Muscle layer of colon (tissue), 2 donors: ENCODE measurements around the gene SMIM1.

ENCODE experiments used
- H3K27ac ChIP-seq: one replicate; pipeline ENCODE4 v1.7.0; 2013; ENCODE audit warnings: low read depth, mild to moderate bottlenecking, low read length, moderate library complexity
- H3K27me3 ChIP-seq, 2 donors: one replicate each; pipeline ENCODE4 v1.7.0; 2013; ENCODE audit warnings: low read length in 2 of 2, mild to moderate bottlenecking in 2 of 2; ENCODE audit not compliant: insufficient read depth in 2 of 2, control insufficient read depth in 1 of 2
- H3K36me3 ChIP-seq: one replicate; pipeline ENCODE4 v1.7.0; 2013; ENCODE audit warnings: mild to moderate bottlenecking, low read length; ENCODE audit not compliant: insufficient read depth
- H3K4me1 ChIP-seq: one replicate; pipeline ENCODE4 v1.7.0; 2013; ENCODE audit warnings: mild to moderate bottlenecking, low read length; ENCODE audit not compliant: insufficient read depth
- H3K4me3 ChIP-seq, 2 donors: one replicate each; pipeline ENCODE4 v1.7.0; 2013; ENCODE audit warnings: low read length in 2 of 2, low read depth in 1 of 2, mild to moderate bottlenecking in 1 of 2, moderate library complexity in 1 of 2
- H3K9ac ChIP-seq: one replicate; pipeline ENCODE4 v1.7.0; 2013; ENCODE audit warnings: low read length
- H3K9me3 ChIP-seq: one replicate; pipeline ENCODE4 v1.7.0; 2013; ENCODE audit warnings: mild to moderate bottlenecking, low read length
- donor health status: abdominal sarcoma.
- donor health status: Adenocarcinoma of cecum.

The SMIM1 gene

DNA sequence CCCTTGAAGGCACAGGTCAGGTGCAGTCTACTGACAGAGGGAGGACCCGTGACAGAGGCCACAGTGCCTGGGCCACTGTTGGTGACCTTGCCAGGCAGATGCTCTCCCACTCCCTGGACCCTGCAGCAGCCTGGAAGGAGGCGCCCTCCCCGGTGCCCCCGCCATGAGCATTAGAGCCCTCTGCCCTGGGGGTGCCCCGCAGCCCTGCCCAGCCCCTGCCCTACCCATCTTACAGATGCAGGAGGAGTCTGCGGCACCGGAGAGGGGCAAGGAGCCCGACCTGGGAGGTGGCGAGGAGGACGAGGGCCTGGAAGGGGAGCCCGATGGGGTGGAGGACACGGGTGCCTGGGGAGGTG, 9.7 kb upstream of the SMIM1 start:
- Histone ChIP-seq H3K9me3 (no peaks in the 10 kb centered on the region), H3K9ac (no peak overlapping the region), H3K36me3 (no peaks in the 10 kb centered on the region), H3K4me3 (no peak overlapping the region), H3K27me3 (peaks cover 0 to 23% of the 10 kb centered on the region in 2 donors), H3K4me1 (no peaks in the 10 kb centered on the region), H3K27ac (no peak overlapping the region)

DNA sequence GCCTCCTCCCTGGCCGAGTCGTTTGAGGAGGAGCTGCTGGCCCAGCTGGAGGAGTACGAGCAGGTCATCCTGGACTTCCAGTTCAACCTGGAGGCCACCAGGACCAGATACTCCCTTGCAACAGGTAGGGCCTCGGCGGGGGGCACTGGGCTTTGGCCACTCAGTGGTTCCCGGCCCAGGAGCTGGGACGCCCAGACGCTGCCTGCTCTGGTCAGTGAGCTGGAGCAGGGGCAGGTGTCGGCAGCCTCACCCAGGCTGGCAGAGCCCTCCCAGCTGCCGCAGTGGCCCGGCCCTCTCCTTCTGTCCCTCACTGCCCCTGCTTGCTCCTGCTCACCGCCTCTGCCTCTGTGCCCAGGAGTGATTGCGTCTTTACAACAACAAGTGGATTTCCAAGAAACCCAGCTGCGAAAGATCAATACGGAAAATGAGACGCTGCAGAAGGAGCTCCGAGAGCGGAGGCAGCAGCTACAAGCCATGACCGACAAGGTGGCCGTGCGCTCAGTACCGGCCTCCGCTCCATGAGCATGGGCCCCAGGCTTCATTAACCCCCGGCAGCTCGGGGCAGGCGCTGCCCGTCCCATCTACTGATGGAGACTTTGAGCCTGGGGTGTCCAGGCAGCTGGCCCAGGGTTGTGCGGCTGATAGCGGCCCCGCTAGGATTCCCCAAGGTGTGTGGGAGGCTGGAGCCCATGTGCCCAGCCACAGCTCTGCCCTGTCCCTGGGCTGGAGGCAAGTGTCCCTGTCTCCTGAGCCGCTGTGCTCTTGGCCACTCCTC, 9.0 kb upstream of the SMIM1 start:
- peaks cover 0 to 23% of the 10 kb centered on the region in 2 donors for H3K27me3 ChIP-seq
- no peak overlapping the region for H3K9ac ChIP-seq
- no peaks in the 10 kb centered on the region for H3K36me3 ChIP-seq
- no peaks in the 10 kb centered on the region for H3K4me1 ChIP-seq
- H3K4me3 ChIP-seq: no peak overlapping the region
- no peak overlapping the region for H3K27ac ChIP-seq
- H3K9me3 ChIP-seq: no peaks in the 10 kb centered on the region

DNA sequence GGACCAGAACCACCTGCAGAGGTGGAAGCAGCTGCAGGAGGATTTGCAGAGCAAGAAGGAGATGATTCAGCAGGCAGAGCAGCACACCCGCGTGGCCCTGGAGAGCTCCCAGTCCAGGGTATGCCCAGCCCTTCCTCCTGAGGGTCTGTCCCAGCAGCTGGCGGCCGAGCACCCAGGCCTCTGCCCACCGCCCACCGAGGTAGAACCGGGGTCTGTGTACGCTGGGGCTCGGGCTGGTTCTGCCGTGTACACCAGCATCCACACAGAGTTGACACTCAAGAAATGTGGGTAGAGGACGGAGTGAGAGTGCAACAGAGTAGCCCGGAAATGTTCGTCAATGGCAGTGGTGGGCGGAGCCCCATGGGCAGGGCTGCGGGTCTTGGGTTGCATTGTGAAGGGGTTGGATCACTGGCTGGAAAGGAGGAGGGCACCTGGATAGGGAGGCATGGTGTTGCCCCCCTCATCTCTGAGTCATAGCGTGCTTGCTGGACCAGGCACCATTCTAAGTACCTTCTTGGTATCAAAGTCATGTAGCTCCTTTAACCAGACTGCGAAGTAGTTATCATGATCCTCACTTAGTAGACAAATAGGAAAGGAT, 5.1 kb upstream of the SMIM1 start:
- H3K27ac ChIP-seq: no peak overlapping the region
- no peak overlapping the region for H3K4me3 ChIP-seq
- H3K36me3 ChIP-seq: no peaks in the 10 kb centered on the region
- no peak overlapping the region for H3K9ac ChIP-seq
- no peaks in the 10 kb centered on the region for H3K9me3 ChIP-seq
- peaks cover 0 to 6% of the 10 kb centered on the region in 2 donors for H3K27me3 ChIP-seq
- H3K4me1 ChIP-seq: peaks cover 10% of the 10 kb centered on the region

DNA sequence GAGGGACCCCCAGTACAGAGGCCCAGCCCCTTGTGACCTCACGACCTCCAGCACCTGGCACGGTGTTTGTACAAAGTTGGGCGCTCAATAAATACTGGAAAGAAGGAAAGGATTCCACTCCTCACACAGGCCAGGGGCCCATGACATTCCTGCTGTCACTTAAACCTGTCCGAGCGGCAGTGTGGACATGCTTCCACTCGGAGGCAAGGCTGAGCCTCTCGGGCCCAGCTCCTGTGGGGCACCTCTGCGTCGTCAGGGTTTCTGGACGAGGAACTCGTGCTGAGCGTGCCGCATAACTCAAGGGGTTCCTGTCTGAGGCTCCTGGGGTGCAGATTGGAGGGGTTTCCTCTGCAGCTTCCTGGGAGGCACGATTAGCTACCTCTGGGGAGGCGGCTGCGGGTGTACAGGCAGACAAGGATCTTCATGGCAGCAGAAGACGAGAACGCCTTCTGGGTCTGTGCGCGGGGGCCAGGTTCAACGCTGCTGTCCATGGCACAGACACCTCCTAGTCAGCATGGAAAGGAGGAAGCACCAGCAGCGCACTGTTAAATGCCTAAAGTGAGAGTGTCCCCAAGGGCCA, 3.6 kb upstream of the SMIM1 start:
- peaks cover 17% of the 10 kb centered on the region for H3K4me1 ChIP-seq
- H3K4me3 ChIP-seq: no peak overlapping the region
- no peak overlapping the region for H3K27ac ChIP-seq
- H3K36me3 ChIP-seq: no peaks in the 10 kb centered on the region
- H3K9ac ChIP-seq: no peak overlapping the region
- H3K9me3 ChIP-seq: no peaks in the 10 kb centered on the region
- H3K27me3 ChIP-seq: no peaks in the 10 kb centered on the region

DNA sequence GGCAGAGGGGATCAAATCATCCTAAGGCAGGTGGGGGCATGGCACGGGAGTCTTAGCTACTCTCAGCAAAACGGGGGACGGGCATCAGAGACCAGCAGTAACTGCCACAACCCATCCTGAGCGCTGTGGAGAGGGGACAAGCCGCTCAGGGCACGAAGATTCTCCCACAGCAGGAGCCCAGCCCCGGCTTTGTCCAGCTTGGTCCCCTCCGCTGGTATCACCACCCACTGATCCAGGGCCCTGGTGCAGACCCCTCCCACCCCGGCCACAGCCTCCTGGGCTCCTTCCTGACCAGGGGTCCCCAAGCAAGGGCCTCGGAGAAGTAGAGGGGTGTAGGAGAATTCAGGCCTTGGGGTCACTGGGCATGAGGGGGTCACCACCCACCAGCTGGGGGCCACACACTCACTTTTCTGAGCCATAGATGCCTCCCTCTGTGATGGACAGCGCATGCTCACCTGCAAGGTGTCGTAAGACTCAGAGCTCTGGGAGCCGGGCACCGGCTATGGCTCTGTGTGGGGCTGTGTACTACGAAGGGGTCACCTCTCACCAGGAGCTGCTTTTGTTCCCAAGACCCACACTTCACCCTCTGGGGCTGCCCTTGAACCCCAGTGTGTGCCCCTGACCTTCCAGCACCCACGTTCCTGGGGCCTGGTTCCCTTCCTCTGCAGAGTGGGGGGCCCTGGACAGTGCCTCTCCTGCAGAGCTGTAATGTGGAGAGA, 2.3 kb upstream of the SMIM1 start:
- Histone ChIP-seq H3K9me3 (no peaks in the 10 kb centered on the region), H3K4me1 (peaks cover 20% of the 10 kb centered on the region), H3K27ac (no peak overlapping the region), H3K27me3 (no peaks in the 10 kb centered on the region), H3K36me3 (no peaks in the 10 kb centered on the region), H3K4me3 (no peak overlapping the region), H3K9ac (no peak overlapping the region)

DNA sequence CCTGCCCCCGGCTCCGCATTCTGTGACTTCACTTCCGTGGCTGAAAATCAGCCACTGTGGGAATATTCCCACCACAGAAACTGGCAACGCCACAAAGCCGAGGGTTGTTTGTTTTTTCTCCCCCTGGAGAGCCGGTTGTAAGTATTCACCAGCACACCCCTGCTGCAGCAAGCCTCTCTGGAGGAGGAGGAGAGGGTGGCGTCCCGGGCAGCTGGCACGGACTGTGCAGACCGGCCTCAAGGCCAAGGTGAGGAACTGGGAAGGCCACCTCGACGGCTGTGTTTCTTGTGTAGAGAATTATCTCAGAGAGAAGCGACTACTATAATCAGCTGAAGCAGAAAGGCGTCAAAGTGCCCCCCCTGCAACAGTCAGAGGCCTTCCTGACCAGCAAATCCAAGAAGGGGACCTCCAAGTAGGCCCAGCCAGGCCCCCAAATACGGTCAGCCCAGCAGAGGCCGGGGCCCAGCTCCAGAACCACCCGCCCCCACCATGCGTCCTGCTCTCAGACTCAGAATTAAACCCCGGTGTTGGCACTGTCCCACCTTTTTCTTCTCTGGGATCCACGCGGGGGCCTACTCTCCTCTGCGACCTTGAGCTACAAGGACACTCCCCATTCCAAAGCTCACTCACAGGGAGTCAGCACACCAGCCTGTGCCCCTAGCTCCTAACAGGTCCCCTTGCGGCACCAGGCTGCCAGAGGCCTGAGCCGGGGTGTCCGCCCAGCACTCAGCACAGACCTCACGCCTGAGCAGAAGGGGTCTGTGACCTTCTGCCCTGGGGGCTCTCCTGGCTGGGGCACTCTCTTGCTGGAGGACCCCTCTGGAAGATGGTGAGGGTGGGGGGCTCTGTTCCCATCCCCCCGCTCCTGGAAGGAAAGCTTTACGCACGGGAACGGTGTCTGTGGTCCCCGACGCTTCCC, 1.2 kb upstream of the SMIM1 start:
- Histone ChIP-seq H3K36me3 (no peaks in the 10 kb centered on the region), H3K9me3 (no peaks in the 10 kb centered on the region), H3K4me1 (peaks cover 23% of the 10 kb centered on the region), H3K9ac (peak overlapping the region; percentile 10), H3K27ac (no peak overlapping the region), H3K27me3 (no peaks in the 10 kb centered on the region), H3K4me3 (peak overlapping the region; percentile 53 to 80)

DNA sequence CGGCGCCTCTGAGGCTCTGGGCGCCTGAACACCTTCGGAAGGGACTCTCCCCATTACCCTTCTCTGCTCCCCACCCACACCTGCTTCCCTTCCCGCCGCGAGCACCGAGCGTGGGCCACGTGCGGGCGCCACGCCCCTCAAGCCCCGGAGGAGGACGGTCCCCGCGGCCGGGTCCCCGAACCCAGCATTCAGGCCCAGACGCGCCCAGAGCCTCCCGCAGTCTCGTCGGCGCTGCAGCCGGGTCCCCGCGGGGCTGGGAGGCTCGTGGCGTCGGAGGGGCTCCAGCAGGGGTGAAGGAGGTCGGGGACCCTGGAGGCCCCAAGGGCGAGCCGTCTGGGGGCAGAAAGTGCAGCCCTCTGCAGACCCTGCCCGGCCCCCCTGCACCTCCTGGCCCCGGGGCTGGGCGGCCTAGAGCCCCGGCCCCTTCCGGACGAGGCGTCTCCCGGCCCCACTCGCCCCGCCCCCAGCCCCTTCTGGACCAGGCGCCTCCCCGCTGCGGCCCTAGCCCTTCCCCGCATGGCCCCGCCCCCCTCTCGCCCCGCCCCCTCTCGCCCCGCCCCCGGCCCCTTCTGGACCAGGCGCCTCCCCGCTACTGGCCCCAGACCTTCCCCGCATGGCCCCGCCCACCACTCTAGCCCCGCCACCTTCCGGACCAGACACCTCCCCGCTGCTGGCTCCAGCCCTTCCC, 378 bp upstream of the SMIM1 start:
- H3K4me1 ChIP-seq: peaks cover 23% of the 10 kb centered on the region
- H3K9ac ChIP-seq: peak overlapping the region; percentile 10
- no peaks in the 10 kb centered on the region for H3K36me3 ChIP-seq
- H3K27me3 ChIP-seq: no peaks in the 10 kb centered on the region
- peak overlapping the region; percentile 53 to 80 for H3K4me3 ChIP-seq
- no peaks in the 10 kb centered on the region for H3K9me3 ChIP-seq
- H3K27ac ChIP-seq: peak overlapping the region; percentile 63

DNA sequence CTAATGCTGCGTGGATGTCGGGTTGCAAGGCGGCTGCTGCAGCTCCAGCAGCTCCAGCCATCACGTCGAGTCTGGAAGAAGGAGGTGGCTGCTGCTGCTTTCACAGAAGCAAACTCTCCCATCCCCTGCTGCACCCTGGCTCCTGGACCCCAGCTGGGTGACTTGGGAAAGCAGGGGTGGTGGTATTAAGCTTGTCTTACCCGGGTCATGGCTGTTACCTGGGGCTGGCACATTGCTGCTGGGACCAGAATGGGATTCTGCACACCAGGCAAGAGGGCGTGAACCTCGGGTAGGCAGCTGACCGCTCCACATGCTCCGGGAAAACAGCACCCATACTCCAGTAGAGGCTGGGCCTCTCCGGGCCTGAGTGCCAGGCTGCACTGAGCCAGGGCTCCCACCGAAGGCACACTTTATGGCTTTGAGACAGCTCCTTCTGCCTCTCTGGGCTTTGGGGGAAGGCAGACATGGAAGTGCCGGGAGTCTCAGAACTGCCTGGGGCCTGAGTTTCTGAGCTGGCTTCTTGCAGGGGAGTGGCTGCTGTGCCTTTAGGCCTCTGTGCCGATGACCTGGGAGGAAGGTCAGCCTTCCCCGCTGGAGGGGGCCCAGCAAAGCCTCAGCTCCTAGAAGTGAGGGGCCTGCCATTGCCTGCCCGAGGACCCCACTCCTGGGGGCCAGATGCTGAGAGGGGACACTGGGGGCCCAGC, 1.2 kb downstream of the SMIM1 start:
- Histone ChIP-seq H3K27ac (no peak overlapping the region), H3K4me3 (peak overlapping the region in 1 of 2 donors; percentile 23), H3K36me3 (no peaks in the 10 kb centered on the region), H3K9me3 (no peaks in the 10 kb centered on the region), H3K4me1 (peaks cover 23% of the 10 kb centered on the region), H3K9ac (no peak overlapping the region), H3K27me3 (no peaks in the 10 kb centered on the region)

DNA sequence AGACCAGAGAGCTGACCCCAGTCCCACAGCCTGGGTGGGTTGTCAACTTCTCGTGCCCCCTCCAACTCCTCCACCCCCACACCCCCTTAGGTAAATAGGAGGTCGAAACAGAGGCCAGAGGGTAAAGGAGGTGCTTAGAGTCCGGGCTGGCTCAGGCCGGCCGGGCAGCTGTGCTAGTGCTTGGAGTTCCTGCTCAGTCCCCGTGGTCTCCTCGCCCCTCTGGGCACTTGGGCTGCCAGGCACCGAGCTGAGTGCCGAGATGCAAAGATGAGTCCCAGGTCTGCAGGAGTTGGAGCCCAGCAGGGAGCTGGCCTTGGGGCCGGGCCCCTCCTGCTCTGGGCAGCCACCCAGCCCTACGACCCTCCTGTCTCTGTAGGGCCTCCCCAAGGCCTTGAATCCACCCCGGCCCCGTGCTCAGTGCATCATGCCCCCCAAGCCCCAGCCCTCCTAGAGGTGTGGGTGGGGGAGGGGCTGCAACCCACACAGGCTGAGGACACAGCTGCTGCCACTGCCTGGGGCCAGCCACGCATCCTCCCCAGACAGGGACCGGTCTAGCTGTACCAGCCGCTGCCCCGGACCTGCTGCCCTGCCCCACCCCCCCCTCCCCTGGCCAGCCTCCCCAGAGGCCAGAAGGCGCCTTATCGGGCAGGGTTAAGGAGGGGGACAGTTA, 1.9 kb downstream of the SMIM1 start:
- Histone ChIP-seq H3K9ac (no peak overlapping the region), H3K4me1 (peaks cover 23% of the 10 kb centered on the region), H3K4me3 (no peak overlapping the region)

More for the DNA sequence above, 1.9 kb downstream of the SMIM1 start:
- H3K9me3 ChIP-seq: no peaks in the 10 kb centered on the region
- no peak overlapping the region for H3K27ac ChIP-seq
- H3K36me3 ChIP-seq: peaks cover 4% of the 10 kb centered on the region
- no peaks in the 10 kb centered on the region for H3K27me3 ChIP-seq
